ENCODE measurements around the gene BOK. TPM values are rescaled to one million over a fixed set of nuclear protein-coding genes. Genes with fewer than 3 reads are reported as not detected.

BOK gene
- total RNA-seq, 1 donor from 2014 or later, result 46.8 TPM

DNA sequence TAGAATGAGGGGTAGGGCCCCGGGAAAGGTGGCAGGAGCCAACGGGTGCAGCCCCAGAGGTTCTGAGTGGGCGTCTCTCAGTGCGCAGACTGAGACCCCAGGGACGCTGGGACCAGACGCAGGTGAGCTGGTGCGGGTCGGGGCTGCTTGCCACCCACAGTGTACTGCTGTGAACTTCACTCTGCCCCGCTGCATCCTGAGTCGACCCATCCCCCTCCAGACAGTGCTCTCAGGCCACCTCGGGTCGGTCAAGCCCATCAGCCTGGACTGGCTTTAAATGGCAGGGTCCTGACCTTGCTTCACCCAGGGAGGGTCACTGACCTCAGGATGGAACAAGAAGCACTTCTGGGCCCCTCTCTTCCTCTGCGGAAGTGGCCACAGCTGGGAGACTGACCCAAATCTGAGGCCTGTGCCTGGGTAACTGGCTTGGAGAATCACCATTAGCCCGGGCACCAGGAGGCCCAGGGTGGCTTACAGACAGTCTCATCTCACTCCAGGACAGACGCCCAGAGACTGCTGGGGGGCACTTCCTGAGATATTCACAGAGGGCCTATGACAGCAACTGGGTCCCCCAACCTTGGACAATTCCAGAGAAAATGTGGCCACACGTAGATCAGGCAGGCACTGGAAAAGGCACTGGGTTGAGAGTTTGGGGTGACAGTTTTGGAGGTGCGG is 23.7 kb upstream of the BOK start:
- H3K27me3 Mint-ChIP-seq (ENCODE audit: low read depth), result peaks cover 6% of the 10 kb centered on the region
- no peaks in the 10 kb centered on the region for H3K36me3 Mint-ChIP-seq (ENCODE audit: low read depth)
- no peak overlapping the region for H3K27ac Mint-ChIP-seq (ENCODE audit: unreplicated experiment)
- H3K4me1 Mint-ChIP-seq (ENCODE audit: low read depth), result no peaks in the 10 kb centered on the region
- no peak overlapping the region for H3K4me3 Mint-ChIP-seq (ENCODE audit: unreplicated experiment)
- TF ChIP-seq, protein P1, sequence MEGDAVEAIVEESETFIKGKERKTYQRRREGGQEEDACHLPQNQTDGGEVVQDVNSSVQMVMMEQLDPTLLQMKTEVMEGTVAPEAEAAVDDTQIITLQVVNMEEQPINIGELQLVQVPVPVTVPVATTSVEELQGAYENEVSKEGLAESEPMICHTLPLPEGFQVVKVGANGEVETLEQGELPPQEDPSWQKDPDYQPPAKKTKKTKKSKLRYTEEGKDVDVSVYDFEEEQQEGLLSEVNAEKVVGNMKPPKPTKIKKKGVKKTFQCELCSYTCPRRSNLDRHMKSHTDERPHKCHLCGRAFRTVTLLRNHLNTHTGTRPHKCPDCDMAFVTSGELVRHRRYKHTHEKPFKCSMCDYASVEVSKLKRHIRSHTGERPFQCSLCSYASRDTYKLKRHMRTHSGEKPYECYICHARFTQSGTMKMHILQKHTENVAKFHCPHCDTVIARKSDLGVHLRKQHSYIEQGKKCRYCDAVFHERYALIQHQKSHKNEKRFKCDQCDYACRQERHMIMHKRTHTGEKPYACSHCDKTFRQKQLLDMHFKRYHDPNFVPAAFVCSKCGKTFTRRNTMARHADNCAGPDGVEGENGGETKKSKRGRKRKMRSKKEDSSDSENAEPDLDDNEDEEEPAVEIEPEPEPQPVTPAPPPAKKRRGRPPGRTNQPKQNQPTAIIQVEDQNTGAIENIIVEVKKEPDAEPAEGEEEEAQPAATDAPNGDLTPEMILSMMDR (IDR thresholded peaks at IDR 0.05), result no peak
- peak; percentile 85 for DNase-seq (ENCODE audit: low spot score)
- no peaks in the 10 kb centered on the region for H3K9me3 Mint-ChIP-seq (ENCODE audit: low read depth)

DNA sequence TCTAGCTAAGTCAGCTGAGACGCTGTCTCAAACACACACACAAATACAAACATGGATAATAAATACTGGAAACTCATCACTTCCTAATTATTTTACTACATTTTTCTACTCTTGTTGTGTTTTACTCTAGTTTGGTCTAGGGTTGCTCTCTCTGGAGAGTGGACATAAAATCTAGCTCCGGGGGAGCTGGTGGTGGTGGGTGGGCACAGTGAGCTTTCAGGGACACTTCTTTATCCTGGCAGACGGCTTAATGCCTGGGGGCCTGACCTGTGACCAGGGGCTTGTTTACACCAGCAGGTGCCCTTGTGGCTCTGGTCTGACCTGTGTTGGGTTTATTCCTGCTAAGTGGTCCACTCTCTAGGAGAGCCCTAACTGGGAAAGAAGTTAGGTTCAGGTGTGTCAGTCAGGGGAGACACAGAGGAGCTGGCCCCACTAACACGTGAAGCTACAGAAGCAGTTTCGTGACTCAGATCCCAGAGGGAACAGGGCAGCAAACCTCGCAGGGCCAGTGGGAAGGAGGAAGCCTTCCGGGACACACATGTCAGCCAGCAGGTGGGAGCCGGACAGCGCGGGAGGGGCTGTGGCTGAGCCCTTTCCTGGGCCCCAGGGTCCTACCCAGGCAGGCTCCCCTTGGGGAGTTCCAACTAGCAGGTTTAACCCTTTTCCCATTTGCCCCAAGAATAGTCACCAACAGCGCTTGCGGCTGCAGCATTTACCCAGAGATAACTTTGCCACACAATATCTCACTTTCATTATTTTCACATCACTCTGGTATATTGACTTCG is 22.5 kb upstream of the BOK start:
- peaks cover 4% of the 10 kb centered on the region for H3K4me1 Mint-ChIP-seq (ENCODE audit: low read depth)
- H3K27ac Mint-ChIP-seq (ENCODE audit: unreplicated experiment), result no peak overlapping the region
- no peaks in the 10 kb centered on the region for H3K36me3 Mint-ChIP-seq (ENCODE audit: low read depth)
- peaks cover 2% of the 10 kb centered on the region for H3K27me3 Mint-ChIP-seq (ENCODE audit: low read depth)
- DNase-seq (ENCODE audit: low spot score), result peak; percentile 60
- H3K4me3 Mint-ChIP-seq (ENCODE audit: unreplicated experiment), result no peak overlapping the region
- no peaks in the 10 kb centered on the region for H3K9me3 Mint-ChIP-seq (ENCODE audit: low read depth)
- TF ChIP-seq, protein P1 (IDR thresholded peaks at IDR 0.05), result no peak

DNA sequence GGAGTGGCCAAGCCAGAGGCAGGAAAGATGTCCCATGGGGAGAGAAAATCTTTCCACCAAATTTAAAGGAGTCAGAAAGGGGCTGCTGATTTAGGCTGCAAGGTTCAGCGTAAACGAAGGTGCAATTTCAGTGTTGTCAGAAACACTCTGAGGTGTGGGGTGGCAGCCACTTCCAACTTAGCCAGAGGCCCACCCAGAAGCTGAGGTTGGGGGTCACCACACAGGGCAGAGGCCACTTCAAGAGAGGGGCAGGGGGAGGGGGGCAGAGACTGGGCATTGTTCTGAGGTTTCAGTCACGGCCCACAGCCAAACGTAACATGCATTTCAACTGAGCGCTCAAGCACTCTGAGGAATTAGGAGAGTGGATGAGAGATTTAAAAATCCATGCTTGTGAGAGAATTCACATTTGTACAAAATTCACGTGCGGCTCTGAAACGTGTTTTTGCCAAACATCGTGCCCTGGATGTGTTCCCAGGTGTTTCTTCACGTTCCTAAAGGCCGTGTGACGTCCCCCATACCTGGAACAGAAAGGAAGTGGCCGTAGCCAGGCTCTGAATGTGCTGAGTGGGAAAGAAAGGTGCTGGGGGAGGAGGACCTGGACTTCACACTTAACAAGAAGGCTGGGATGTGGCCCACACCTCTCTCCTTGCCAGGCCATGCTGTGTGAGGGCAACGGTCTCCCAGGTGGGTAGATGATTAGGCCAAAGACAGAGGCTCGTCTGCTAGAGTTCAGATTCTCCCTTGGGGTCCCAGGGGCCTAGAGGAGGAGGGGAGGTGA is 19.5 kb upstream of the BOK start:
- DNase-seq (ENCODE audit: low spot score), result peak; percentile 36
- Mint-ChIP-seq H3K4me1 (ENCODE audit: low read depth) (peaks cover 11% of the 10 kb centered on the region), H3K4me3 (ENCODE audit: unreplicated experiment) (no peak overlapping the region), H3K9me3 (ENCODE audit: low read depth) (no peaks in the 10 kb centered on the region), H3K27me3 (ENCODE audit: low read depth) (no peaks in the 10 kb centered on the region), H3K27ac (ENCODE audit: unreplicated experiment) (no peak overlapping the region), H3K36me3 (ENCODE audit: low read depth) (no peaks in the 10 kb centered on the region)
- TF ChIP-seq, protein P1 (IDR thresholded peaks at IDR 0.05), result no peak

DNA sequence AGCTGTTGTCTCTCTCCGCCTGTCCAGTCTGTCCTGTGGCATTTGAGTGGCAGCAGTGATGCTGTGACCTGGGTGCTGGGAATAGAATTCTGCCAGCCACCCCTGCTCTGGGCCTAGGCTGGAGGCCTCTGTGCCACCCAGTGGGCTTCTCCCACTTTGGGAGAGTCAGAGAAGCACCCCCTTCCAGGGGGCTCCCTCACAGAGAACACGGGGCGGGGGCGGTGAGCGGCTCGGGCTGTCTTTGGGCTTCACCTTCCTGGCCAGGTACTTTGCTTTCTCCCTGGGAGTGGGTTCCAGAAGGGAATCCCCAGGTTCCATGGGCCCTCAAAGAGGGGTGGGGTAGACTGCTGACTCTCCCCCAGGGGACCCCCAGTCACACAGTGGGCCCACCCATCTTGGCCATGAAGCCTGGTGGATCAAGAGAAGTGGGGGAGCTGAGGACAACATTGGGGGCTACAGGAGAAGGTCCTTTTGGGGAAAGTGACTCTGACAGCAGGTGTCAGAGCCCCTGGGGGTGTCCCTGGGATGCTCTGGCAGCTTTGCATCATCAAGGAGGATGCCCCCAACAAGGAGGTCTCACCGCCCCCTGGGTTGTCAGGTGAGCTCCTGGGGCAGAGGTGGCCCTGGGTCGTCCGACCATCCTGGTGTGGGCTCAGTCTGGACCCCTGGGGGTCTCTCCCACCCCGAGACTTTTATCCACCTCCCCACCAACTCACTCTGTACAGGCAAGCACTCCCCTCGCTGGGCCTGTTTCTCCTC is 18.8 kb upstream of the BOK start:
- no peaks in the 10 kb centered on the region for H3K36me3 Mint-ChIP-seq (ENCODE audit: low read depth)
- peaks cover 13% of the 10 kb centered on the region for H3K4me1 Mint-ChIP-seq (ENCODE audit: low read depth)
- peak; percentile 61 for DNase-seq (ENCODE audit: low spot score)
- TF ChIP-seq, protein P1 (IDR thresholded peaks at IDR 0.05), result no peak
- H3K27me3 Mint-ChIP-seq (ENCODE audit: low read depth), result no peaks in the 10 kb centered on the region
- no peak overlapping the region for H3K27ac Mint-ChIP-seq (ENCODE audit: unreplicated experiment)
- no peak overlapping the region for H3K4me3 Mint-ChIP-seq (ENCODE audit: unreplicated experiment)
- no peaks in the 10 kb centered on the region for H3K9me3 Mint-ChIP-seq (ENCODE audit: low read depth)
